EH (cell line): ENCODE measurements around the gene SORT1.
A peak's percentile ranks its signal among the peaks of the same experiment; 100 is the strongest.
"Not testable (repeated sequence)": the region's sequence is repeated elsewhere in the genome, so short reads cannot be mapped to it uniquely, and the experiment has no call there.

Experiments
- DNase-seq: peaks from one replicate; pipeline ENCODE4 v3.0.0-alpha.2; 2015; ENCODE audit warnings: low read depth

Gene SORT1

GRCh38 chr1:109296782-109297181, 100.9 kb downstream of the SORT1 start:
- no peak for DNase-seq

- DNase-seq = no peak
Observed at GRCh38 chr1:109295712-109296415, 101.9 kb downstream of the SORT1 start.

- no peak for DNase-seq
Observed at GRCh38 chr1:109294481-109294880, 103.2 kb downstream of the SORT1 start.

GRCh38 chr1:109293026-109293425, 104.7 kb downstream of the SORT1 start:
- no peak for DNase-seq

GRCh38 chr1:109292364-109292763, 105.4 kb downstream of the SORT1 start:
- DNase-seq = no peak

- DNase-seq = no peak
Observed at GRCh38 chr1:109290998-109291397, 106.7 kb downstream of the SORT1 start.

GRCh38 chr1:109290137-109290536, 107.6 kb downstream of the SORT1 start:
- DNase-seq = no peak

GRCh38 chr1:109286762-109287161, 111.0 kb downstream of the SORT1 start:
- not testable (repeated sequence) for DNase-seq

GRCh38 chr1:109283748-109284600, 113.7 kb downstream of the SORT1 start:
- peak; percentile 15 for DNase-seq

GRCh38 chr1:109282952-109283747, 114.6 kb downstream of the SORT1 start, which contains the start of gene PSRC1:
TSS of gene PSRC1 (minus strand) at chr1:109283145.
- DNase-seq = peak; percentile 97

- DNase-seq = no peak
Observed at GRCh38 chr1:109282497-109282951, 115.2 kb downstream of the SORT1 start.

GRCh38 chr1:109281680-109282496, 115.8 kb downstream of the SORT1 start:
- peak; percentile 48 for DNase-seq

GRCh38 chr1:109280862-109281261, 116.9 kb downstream of the SORT1 start:
- no peak for DNase-seq

- DNase-seq = no peak
Observed at GRCh38 chr1:109279615-109280278, 118.0 kb downstream of the SORT1 start.

GRCh38 chr1:109277434-109278204, 120.1 kb downstream of the SORT1 start:
- peak; percentile 71 for DNase-seq

GRCh38 chr1:109275706-109276345, 121.9 kb downstream of the SORT1 start:
- DNase-seq = peak; percentile 76

- peak; percentile 73 for DNase-seq
Observed at GRCh38 chr1:109274533-109275476, 122.9 kb downstream of the SORT1 start.

- DNase-seq = no peak
Observed at GRCh38 chr1:109273570-109274288, 124.0 kb downstream of the SORT1 start.
